ENCODE data around the gene PSAP. TPM values are rescaled to one million over a fixed set of nuclear protein-coding genes. Genes with fewer than 3 reads are reported as not detected.
"Not testable (repeated sequence)": the region's sequence is repeated elsewhere in the genome, so short reads cannot be mapped to it uniquely, and the experiment has no call there.

PSAP gene
- total RNA-seq, 1 donor from 2014 or later: 1,262 TPM

DNA sequence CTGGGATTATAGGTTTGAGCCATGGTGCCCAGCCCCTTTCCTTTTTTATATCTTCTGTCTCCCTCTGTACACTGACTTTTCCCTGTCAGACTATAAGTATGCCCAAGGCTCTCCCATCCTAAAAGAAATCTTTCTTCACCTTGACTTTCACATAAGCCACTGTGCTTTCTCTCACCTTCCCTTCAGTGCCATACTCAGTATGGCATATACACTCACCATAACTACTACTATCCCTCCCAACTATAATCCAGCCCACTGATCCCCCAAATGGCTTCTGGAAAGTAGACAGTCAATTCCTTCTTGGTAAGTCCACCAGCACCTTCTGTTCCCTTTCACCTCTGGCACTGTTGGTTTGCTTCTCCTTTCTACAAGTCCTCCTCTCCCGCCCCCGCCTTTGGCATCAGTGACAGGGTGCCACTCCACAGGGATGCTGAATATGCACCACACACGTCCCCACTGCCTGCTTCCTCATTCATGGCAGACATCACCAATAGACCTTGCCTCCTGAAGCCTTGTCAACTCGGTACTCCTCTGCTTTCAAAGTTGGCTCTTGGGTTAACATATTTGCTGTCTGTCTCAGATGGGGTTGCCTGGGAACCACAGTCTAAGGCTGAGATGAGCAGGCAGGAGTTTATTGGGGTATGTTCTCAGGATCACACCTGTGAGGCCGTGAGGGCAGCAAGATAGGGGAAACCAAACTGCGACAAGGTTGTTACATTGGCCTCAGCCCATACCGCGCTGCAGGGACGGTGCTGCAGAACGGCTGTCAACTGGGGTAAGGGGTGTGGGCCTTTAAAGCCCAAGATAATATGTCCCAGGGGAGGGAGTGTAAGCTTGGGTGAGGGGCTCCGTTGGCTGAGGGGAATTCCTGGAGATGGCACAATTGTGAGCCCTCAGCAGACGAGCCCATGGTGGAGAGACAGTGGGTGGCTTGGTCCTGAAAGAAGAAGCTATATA is 7.2 kb upstream of the PSAP start:
- no peak for DNase-seq (ENCODE audit: extremely low spot score, unreplicated experiment)
- Mint-ChIP-seq H3K36me3 (ENCODE audit: unreplicated experiment) (no peaks in the 10 kb centered on the region), H3K27ac (ENCODE audit: unreplicated experiment) (no peak overlapping the region), H3K4me3 (ENCODE audit: unreplicated experiment) (no peak overlapping the region), H3K9me3 (ENCODE audit: unreplicated experiment) (no peaks in the 10 kb centered on the region), H3K27me3 (ENCODE audit: unreplicated experiment) (no peaks in the 10 kb centered on the region), H3K4me1 (ENCODE audit: unreplicated experiment) (peaks cover 25% of the 10 kb centered on the region)
- TF ChIP-seq, protein P1, sequence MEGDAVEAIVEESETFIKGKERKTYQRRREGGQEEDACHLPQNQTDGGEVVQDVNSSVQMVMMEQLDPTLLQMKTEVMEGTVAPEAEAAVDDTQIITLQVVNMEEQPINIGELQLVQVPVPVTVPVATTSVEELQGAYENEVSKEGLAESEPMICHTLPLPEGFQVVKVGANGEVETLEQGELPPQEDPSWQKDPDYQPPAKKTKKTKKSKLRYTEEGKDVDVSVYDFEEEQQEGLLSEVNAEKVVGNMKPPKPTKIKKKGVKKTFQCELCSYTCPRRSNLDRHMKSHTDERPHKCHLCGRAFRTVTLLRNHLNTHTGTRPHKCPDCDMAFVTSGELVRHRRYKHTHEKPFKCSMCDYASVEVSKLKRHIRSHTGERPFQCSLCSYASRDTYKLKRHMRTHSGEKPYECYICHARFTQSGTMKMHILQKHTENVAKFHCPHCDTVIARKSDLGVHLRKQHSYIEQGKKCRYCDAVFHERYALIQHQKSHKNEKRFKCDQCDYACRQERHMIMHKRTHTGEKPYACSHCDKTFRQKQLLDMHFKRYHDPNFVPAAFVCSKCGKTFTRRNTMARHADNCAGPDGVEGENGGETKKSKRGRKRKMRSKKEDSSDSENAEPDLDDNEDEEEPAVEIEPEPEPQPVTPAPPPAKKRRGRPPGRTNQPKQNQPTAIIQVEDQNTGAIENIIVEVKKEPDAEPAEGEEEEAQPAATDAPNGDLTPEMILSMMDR (IDR thresholded peaks at IDR 0.05): no peak

DNA sequence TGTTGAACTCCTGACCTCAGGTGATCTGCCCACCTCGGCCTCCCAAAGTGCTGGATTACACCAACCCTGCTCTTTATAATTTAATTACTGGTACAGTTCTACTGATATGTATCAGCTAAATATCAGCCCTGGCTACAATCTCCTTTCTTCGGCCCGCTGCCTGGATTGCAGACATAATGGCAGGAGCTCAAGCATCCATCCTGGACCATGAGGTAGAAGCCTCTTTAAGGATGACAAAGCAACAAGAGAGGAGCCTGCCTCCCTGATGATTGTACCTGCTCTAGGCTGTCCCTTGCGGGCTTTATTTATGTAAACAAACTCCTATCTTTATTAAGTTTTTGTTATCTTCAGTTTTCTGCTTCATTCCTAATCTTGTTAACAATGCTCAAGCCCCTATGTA is 5.6 kb upstream of the PSAP start:
- H3K36me3 Mint-ChIP-seq (ENCODE audit: unreplicated experiment): no peaks in the 10 kb centered on the region
- H3K4me3 Mint-ChIP-seq (ENCODE audit: unreplicated experiment): no peak overlapping the region
- no peak for DNase-seq (ENCODE audit: extremely low spot score, unreplicated experiment)
- TF ChIP-seq, protein P1 (IDR thresholded peaks at IDR 0.05): no peak
- H3K27ac Mint-ChIP-seq (ENCODE audit: unreplicated experiment): no peak overlapping the region
- peaks cover 25% of the 10 kb centered on the region for H3K4me1 Mint-ChIP-seq (ENCODE audit: unreplicated experiment)
- H3K27me3 Mint-ChIP-seq (ENCODE audit: unreplicated experiment): no peaks in the 10 kb centered on the region
- no peaks in the 10 kb centered on the region for H3K9me3 Mint-ChIP-seq (ENCODE audit: unreplicated experiment)

DNA sequence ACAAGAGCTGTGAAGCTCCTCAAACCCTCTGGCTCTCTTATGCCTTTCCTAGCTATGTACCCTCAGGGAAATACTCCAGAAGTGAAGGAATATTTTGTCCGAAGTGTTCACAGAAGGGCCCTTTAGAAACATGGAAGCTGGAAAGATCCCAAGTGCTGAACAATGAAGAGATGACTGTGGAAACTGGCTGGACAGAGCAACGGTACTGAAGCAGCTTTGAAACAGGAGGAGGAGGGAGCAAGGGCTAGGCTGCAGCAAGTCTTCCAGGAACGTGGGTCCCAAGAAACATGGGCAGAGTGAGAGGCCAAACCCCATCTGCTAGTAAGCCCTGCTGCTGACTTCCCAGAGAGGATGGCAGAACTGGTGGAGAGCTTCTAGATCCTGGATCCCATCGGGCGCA is 3.0 kb upstream of the PSAP start:
- peaks cover 21% of the 10 kb centered on the region for H3K4me1 Mint-ChIP-seq (ENCODE audit: unreplicated experiment)
- TF ChIP-seq, protein P1 (IDR thresholded peaks at IDR 0.05): no peak
- no peaks in the 10 kb centered on the region for H3K36me3 Mint-ChIP-seq (ENCODE audit: unreplicated experiment)
- no peak overlapping the region for H3K27ac Mint-ChIP-seq (ENCODE audit: unreplicated experiment)
- no peaks in the 10 kb centered on the region for H3K27me3 Mint-ChIP-seq (ENCODE audit: unreplicated experiment)
- H3K4me3 Mint-ChIP-seq (ENCODE audit: unreplicated experiment): no peak overlapping the region
- no peak for DNase-seq (ENCODE audit: extremely low spot score, unreplicated experiment)
- no peaks in the 10 kb centered on the region for H3K9me3 Mint-ChIP-seq (ENCODE audit: unreplicated experiment)

DNA sequence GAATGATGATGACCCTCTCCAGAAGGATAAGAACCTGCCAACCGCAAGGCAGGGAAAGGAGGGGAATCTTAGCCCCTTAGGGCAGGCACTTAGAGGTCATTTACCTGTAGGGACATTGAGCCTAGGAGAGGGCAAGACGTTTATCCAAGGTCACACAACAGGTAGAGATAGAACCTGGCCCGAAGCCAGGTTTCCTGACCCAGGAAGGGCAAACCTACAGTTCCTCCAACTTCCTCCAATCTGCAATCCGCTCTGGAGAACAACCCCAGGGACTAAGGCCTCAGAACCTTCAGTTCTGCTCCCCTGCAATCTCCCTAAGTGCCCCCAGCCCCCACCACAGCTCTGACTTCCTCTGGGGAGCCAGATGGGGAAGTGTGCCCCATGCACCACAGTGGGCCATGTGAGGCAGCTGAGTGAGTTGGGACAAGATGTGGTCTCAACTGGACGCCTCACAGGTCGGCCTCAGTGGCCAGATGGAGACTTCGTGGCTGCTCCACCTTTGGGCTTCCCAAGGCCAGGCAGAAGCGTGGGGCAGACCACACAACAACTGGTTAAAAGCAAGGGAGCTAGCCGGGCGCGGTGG is 1.4 kb upstream of the PSAP start:
- peak overlapping the region; percentile 81 for H3K27ac Mint-ChIP-seq (ENCODE audit: unreplicated experiment)
- no peaks in the 10 kb centered on the region for H3K36me3 Mint-ChIP-seq (ENCODE audit: unreplicated experiment)
- H3K9me3 Mint-ChIP-seq (ENCODE audit: unreplicated experiment): no peaks in the 10 kb centered on the region
- H3K4me1 Mint-ChIP-seq (ENCODE audit: unreplicated experiment): peaks cover 37% of the 10 kb centered on the region
- H3K27me3 Mint-ChIP-seq (ENCODE audit: unreplicated experiment): no peaks in the 10 kb centered on the region
- H3K4me3 Mint-ChIP-seq (ENCODE audit: unreplicated experiment): no peak overlapping the region
- TF ChIP-seq, protein P1 (IDR thresholded peaks at IDR 0.05): no peak
- DNase-seq (ENCODE audit: extremely low spot score, unreplicated experiment): no peak

DNA sequence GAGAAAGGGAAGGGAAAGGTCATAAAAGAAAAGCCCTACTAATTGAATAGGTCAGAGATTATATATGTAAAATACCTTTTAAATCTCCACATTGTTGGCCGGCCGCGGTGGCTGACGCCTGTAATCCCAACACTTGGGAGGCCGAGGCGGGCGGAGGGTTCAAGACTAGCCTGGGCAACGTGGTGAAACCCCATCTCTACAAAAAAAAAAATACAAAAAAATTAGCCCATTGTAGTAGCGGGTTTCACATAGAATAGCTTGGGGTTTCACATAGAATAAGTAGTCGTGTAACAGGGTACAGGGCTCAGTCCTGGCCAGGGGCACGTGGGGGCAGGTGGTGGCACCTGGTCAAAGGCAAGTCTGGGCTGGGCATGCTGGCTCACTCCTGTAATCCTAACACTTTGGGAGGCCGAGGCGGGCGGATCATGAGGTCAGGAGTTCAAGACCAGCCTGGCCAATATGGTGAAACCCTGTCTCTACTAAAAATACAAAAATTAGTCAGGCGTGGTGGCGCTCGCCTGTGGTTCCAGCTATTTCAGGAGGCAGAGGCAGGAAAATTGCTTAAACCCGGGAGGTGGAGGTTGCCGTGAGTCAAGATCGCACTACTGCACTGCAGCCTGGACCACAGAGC is 529 bp upstream of the PSAP start:
- not testable (repeated sequence) for H3K9me3 Mint-ChIP-seq (ENCODE audit: unreplicated experiment); H3K27me3 Mint-ChIP-seq (ENCODE audit: unreplicated experiment); H3K36me3 Mint-ChIP-seq (ENCODE audit: unreplicated experiment); DNase-seq (ENCODE audit: extremely low spot score, unreplicated experiment)
- Mint-ChIP-seq H3K27ac (ENCODE audit: unreplicated experiment) (peak overlapping the region; percentile 81), H3K4me1 (ENCODE audit: unreplicated experiment) (peaks cover 41% of the 10 kb centered on the region), H3K4me3 (ENCODE audit: unreplicated experiment) (peak overlapping the region; percentile 87)

Data from osteocyte (in vitro differentiated cells).